Renal cortex interstitium (tissue), 11 donors: ENCODE results near the gene STAP2. TPM values are rescaled to one million over a fixed set of nuclear protein-coding genes. Genes with fewer than 3 reads are reported as not detected.
"Not testable (repeated sequence)": the region's sequence is repeated elsewhere in the genome, so short reads cannot be mapped to it uniquely, and the experiment has no call there.

ENCODE experiments used
- DNase-seq, 11 donors: peaks; one replicate each; pipeline ENCODE4 v3.0.0-alpha.2; 2013; ENCODE audit warnings: low read depth in 9 of 11, low spot score in 4 of 11; ENCODE audit errors: extremely low read depth in 1 of 11
- polyA plus RNA-seq, 3 donors: library from polyadenylated mRNA; unstranded; fragments of 120-200 nt; gene quantifications; one replicate each; pipeline ENCODE4 v1.2.1, GENCODE V29; 2013; ENCODE audit not compliant: insufficient read length in 3 of 3

The STAP2 gene
- polyA plus RNA-seq, 3 donors, result 23.8 to 37.6 (median 28.7) TPM

DNA sequence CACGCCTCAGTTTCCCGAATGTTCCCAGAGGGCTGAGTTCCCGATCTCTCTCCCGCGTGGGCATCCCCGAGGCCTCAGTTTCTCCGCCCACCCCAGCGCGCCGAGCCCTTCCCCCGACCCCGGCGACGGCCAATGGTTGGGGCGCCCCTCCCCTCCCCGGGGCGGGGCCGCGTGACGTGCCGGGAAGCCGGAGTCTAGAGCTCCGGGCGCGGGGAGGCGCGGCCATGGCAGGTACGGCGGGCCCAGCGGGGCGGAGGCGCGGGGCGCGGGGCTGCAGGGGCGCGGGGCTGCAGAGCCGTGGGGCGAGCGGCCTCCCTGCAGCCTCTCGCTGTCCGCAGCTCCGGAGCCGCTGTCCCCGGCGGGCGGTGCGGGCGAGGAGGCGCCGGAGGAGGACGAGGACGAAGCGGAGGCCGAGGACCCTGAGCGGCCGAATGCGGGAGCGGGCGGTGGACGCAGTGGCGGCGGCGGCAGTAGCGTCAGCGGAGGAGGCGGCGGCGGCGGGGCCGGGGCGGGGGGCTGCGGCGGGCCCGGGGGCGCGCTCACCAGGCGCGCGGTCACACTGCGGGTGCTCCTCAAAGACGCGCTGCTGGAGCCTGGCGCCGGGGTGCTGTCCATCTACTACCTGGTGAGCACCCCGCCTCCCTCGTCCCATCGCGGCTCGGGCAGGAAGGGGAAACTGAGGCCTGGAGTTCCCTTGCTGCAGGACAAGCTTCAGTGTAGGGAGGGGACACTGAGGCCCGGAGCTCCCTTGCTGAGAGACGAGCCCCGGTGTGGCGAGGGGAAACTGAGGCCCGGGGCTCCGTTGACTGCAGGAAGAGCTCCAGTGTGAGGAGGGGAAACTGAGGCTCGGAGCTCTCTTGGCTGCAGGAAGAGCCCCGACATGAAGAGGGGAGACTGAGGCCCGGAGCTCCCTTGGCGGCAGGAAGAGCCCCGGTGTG, 5.0 kb upstream of the STAP2 start, which contains the start of gene MPND:
MPND (plus strand) TSS at position 193 of the 938 bp plus-strand sequence; CDS start at position 225, 32 bp downstream.
- DNase-seq, result peak in 10 of 11 donors; percentile 77 to 92 (median 86)

GRCh38 chr19:4342615-4343369, 4.2 kb upstream of the STAP2 start:
- DNase-seq, result peak; percentile 99 to 100 (median 100)

GRCh38 chr19:4342314-4342614, 3.6 kb upstream of the STAP2 start:
- peak in 1 of 11 donors; percentile 64 for DNase-seq

DNA sequence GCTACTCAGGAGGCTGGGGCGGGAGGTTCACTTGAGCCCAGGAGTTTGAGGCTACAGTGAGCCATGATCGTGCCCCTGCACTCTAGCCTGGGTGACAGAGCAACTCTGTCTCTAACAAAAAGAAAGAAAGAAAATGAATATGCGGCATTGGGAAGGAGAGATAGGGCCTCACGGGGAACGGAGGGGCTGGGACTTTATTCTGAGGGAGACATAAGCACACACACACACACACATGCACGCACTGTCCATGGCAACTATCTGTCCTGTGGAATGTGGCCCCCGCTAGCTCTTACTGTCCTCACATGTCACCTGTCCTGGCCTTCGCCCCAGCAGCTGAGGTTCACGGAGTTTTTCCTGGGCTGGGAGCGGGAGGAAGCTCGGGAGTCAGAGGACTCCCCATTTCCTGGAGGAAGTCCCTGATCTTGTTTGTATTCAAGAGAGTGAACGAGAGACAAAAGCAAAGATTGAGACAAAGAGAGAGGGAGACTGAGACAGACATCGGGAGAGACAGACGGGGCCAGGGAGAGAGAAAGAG, 654 bp downstream of the STAP2 start:
- no peak for DNase-seq

GRCh38 chr19:4334929-4335570, 3.6 kb downstream of the STAP2 start:
- DNase-seq, result no peak

- no peak for DNase-seq
These were observed 8.8 kb downstream of the STAP2 start for GRCh38 chr19:4329858-4330257.

GRCh38 chr19:4328991-4329681, 9.5 kb downstream of the STAP2 start:
- not testable (repeated sequence) for DNase-seq

- DNase-seq, result peak; percentile 84 to 95 (median 91)
These were observed 10.2 kb downstream of the STAP2 start for GRCh38 chr19:4328243-4328990.

GRCh38 chr19:4327877-4328242, 10.8 kb downstream of the STAP2 start:
- DNase-seq, result no peak

DNA sequence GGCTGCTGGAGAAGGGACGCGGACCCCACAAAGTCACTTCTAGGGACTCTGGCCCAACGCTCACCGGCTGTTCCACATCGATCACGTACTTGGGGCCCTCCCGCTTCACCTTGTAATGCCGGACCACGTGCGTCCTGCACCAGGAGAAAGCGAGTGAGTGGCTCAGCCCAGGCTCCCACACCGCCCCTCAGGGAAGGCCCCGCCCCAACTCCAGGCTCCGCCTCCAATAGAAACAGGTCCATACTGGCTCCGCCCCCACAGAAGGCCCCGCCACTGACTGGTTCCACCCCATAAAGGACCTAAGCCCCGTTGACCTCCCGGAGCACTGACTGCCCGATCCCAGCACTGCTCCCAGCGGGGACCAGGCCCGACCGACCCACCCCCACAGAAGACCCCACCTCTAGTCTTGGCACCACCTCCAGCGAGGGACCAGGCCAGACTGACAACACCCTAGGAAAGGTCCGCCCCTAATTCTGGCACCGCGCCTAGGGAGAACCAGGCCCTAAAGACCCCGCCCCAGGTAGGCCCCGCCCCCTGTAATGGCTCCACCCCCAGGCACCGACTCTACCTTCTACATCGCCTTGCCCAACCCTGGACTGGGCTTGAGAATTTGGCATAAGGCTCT, 11.3 kb downstream of the STAP2 start:
- DNase-seq, result peak in 6 of 11 donors; percentile 39 to 74 (median 56)

DNA sequence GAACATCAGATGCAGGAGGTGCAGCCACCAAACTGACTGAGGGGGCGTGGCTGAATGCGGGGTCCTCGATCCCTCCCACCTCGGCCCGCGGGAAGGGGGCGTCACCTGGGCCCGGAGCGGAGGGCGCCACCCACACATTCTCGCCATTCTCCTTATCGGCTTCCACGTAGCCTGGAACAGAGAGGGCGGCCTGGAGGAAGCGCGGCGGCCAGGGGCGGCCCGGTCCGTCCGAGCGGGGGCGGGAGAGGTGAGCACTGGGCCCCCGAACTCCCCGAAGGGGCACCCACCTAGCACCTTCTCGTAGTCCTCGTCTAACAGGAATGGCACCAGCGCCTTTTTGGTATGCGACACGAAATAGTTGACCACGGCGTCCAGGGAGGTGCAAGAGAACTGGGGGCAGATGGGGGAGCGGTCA, 11.8 kb downstream of the STAP2 start:
- DNase-seq, result no peak

GRCh38 chr19:4326215-4326836, 12.3 kb downstream of the STAP2 start:
- DNase-seq, result no peak

- no peak for DNase-seq
These were observed 14.4 kb downstream of the STAP2 start for GRCh38 chr19:4324228-4324627.

DNA sequence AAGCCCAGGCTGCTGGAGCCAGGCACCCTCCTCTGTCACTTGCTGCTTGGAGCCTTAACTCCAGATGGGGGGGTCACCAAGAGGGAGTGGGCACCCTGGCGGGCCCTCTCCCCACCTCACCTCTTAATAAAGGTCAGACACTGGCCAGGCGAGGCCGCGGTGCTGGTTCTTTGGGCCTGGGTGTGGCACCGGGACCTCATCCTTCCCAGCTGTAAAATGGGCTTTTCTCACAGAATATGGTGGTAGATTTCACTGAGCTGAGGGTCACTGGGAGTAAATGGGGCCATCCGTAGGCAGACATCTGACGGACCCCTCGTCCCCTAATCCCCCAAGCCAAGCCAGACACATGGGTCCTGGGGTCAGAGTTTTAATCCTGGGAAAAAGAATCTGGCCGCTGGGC, 14.9 kb downstream of the STAP2 start:
- no peak for DNase-seq

DNA sequence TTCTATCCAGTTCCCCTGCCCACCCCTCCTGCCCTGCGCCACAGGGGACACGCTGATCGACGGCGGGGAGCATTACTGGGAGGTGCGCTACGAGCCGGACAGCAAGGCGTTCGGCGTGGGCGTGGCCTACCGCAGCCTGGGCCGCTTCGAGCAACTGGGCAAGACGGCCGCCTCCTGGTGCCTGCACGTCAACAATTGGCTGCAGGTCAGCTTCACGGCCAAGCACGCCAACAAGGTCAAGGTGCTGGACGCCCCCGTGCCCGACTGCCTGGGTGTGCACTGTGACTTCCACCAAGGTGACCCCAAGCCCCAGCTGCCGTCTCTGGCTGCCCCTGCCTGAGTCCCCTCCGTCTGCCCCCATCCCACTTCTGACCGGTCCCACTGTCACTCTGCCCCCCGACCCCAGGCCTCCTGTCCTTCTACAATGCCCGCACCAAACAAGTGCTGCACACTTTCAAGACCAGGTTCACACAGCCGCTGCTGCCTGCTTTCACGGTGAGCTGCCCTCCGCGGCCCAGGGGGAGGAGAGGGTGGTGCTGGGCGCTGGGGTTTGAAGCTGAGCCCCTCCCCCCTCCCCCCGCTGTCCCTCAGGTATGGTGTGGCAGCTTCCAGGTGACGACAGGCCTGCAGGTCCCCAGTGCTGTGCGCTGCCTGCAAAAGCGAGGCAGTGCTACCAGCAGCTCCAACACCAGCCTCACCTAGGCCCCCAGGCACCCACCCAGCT, 15.5 kb downstream of the STAP2 start:
- DNase-seq, result no peak

GRCh38 chr19:4320419-4320818, 18.2 kb downstream of the STAP2 start:
- no peak for DNase-seq
